ENCODE data around the gene FOXF2.

FOXF2 gene

GRCh38 chr6:1392813-1393640, 3.7 kb downstream of the FOXF2 start:
- FAIRE-seq = no peak

GRCh38 chr6:1393641-1394283, 4.4 kb downstream of the FOXF2 start:
- FAIRE-seq = no peak

- FAIRE-seq = no peak
Observed at GRCh38 chr6:1394514-1395463, 5.4 kb downstream of the FOXF2 start.

- FAIRE-seq = no peak
Observed at GRCh38 chr6:1395506-1395905, 6.1 kb downstream of the FOXF2 start.

- FAIRE-seq = no peak
Observed at GRCh38 chr6:1395941-1396908, 6.8 kb downstream of the FOXF2 start.

GRCh38 chr6:1396952-1397868, 7.8 kb downstream of the FOXF2 start:
- no peak for FAIRE-seq

- FAIRE-seq = no peak
Observed at GRCh38 chr6:1399085-1399780, 9.9 kb downstream of the FOXF2 start.

- no peak for FAIRE-seq
Observed at GRCh38 chr6:1400126-1400850, 10.9 kb downstream of the FOXF2 start.

GRCh38 chr6:1402369-1402768, 13.0 kb downstream of the FOXF2 start:
- no peak for FAIRE-seq

- FAIRE-seq = no peak
Observed at GRCh38 chr6:1402868-1403267, 13.5 kb downstream of the FOXF2 start.

- no peak for FAIRE-seq
Observed at GRCh38 chr6:1403851-1404712, 14.7 kb downstream of the FOXF2 start.

- no peak for FAIRE-seq
Observed at GRCh38 chr6:1404713-1405098, 15.3 kb downstream of the FOXF2 start.

GRCh38 chr6:1405221-1405620, 15.8 kb downstream of the FOXF2 start:
- FAIRE-seq = no peak

- FAIRE-seq = no peak
Observed at GRCh38 chr6:1406306-1407072, 17.1 kb downstream of the FOXF2 start.

- no peak for FAIRE-seq
Observed at GRCh38 chr6:1407499-1407990, 18.2 kb downstream of the FOXF2 start.

- no peak for FAIRE-seq
Observed at GRCh38 chr6:1409774-1410465, 20.5 kb downstream of the FOXF2 start.

- FAIRE-seq = no peak
Observed at GRCh38 chr6:1412901-1413300, 23.5 kb downstream of the FOXF2 start.

Data from G401.6 (cell line).